ENCODE results near the gene CNOT3.

CNOT3 gene

GRCh38 chr19:54151362-54152035 lies 13.9 kb downstream of the CNOT3 start:
- no peak overlapping the region for H3K4me3 ChIP-seq (ENCODE audit: low read depth, low read length)
- no peak for TF ChIP-seq CTCF (IDR thresholded peaks at IDR 0.05; ENCODE audit: low read depth, low read length)
- H3K27me3 ChIP-seq, result no peaks in the 10 kb centered on the region
- no peaks in the 10 kb centered on the region for H3K9me3 ChIP-seq
- H3K36me3 ChIP-seq, result peaks cover 93% of the 10 kb centered on the region
- H3K4me1 ChIP-seq, result no peaks in the 10 kb centered on the region
- DNase-seq, result no peak

GRCh38 chr19:54152267-54152666 lies 14.7 kb downstream of the CNOT3 start:
- DNase-seq, result no peak
- no peaks in the 10 kb centered on the region for H3K27me3 ChIP-seq
- no peaks in the 10 kb centered on the region for H3K4me1 ChIP-seq
- no peaks in the 10 kb centered on the region for H3K9me3 ChIP-seq
- H3K4me3 ChIP-seq (ENCODE audit: low read depth, low read length), result no peak overlapping the region
- peaks cover 93% of the 10 kb centered on the region for H3K36me3 ChIP-seq
- no peak for TF ChIP-seq CTCF (IDR thresholded peaks at IDR 0.05; ENCODE audit: low read depth, low read length)

- Histone ChIP-seq H3K4me3 (ENCODE audit: low read depth, low read length) (no peak overlapping the region), H3K27me3 (no peaks in the 10 kb centered on the region), H3K4me1 (no peaks in the 10 kb centered on the region), H3K9me3 (no peaks in the 10 kb centered on the region), H3K36me3 (peaks cover 93% of the 10 kb centered on the region)
- TF ChIP-seq CTCF (IDR thresholded peaks at IDR 0.05; ENCODE audit: low read depth, low read length), result no peak
- DNase-seq, result no peak
Measured at GRCh38 chr19:54152878-54153524, 15.4 kb downstream of the CNOT3 start.

GRCh38 chr19:54153731-54154326 lies 16.3 kb downstream of the CNOT3 start:
- no peak for TF ChIP-seq CTCF (IDR thresholded peaks at IDR 0.05; ENCODE audit: low read depth, low read length)
- no peak for DNase-seq
- H3K27me3 ChIP-seq, result no peaks in the 10 kb centered on the region
- H3K36me3 ChIP-seq, result peaks cover 86% of the 10 kb centered on the region
- no peaks in the 10 kb centered on the region for H3K4me1 ChIP-seq
- no peaks in the 10 kb centered on the region for H3K9me3 ChIP-seq
- H3K4me3 ChIP-seq (ENCODE audit: low read depth, low read length), result no peak overlapping the region

- Histone ChIP-seq H3K9me3 (no peaks in the 10 kb centered on the region), H3K4me1 (no peaks in the 10 kb centered on the region), H3K4me3 (ENCODE audit: low read depth, low read length) (no peak overlapping the region), H3K36me3 (peaks cover 77% of the 10 kb centered on the region), H3K27me3 (no peaks in the 10 kb centered on the region)
- no peak for TF ChIP-seq CTCF (IDR thresholded peaks at IDR 0.05; ENCODE audit: low read depth, low read length)
- DNase-seq, result no peak
Measured at GRCh38 chr19:54154603-54155345, 17.2 kb downstream of the CNOT3 start.
